DMS114 treated with DMSO at 0.1 percent for 48 hours (cell line): ENCODE results near the gene OR5C1.
"Not testable (repeated sequence)": the region's sequence is repeated elsewhere in the genome, so short reads cannot be mapped to it uniquely, and the experiment has no call there.

Experiments used
- DNase-seq: peaks from one replicate; lab custom pipeline; 2025; ENCODE audit not compliant: unreplicated experiment; lab: John Stamatoyannopoulos, UW

OR5C1 gene

DNA sequence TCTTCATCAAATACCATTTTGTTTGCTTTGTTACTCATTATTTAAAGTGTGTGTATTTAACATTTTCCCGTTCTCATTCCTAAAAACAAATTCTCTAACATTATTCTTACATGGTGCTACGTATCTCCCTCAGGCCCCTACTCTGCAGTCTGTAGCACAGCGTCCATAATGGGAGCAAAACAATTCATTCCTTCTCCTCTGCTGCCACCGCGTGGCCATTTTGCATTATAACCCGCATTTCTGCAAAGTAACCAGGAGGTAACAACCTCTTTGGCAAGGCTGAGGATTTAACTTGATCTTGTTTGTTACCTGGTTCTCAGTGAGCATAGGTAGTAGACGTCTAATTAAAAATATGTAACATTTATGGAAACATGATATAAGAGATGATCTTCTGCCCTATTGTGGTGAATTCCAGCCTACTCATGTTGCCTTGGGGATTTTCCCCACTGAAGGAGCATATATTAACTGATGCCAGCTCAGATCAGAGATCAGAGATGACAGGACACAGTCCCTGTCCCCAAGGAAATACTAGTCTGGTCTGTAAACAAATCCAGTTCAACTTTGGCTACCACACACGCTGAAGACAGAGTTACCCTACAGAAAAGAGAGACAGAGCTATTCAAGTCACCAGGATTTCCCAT lies 21.7 kb downstream of the OR5C1 start:
- DNase-seq = peak; percentile 77

DNA sequence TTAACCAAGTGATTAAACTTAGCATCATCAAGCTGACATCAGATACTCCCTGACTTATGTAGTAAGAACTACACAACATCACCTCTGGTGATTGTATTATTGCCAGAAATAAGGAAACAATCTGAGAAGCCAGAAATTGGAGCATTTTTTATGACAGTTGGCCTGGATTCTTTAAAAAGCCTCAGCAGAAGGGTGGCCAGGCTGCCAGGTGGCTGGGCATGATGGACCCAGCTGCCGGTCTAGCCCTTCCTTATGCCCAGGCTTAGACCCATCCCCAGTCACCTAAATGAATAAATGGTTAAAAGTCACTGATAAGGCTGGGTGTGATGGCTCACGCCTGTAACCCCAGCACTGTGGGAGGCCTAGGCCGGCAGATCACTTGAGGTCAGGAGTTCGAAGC lies 24.0 kb downstream of the OR5C1 start:
- no peak for DNase-seq

DNA sequence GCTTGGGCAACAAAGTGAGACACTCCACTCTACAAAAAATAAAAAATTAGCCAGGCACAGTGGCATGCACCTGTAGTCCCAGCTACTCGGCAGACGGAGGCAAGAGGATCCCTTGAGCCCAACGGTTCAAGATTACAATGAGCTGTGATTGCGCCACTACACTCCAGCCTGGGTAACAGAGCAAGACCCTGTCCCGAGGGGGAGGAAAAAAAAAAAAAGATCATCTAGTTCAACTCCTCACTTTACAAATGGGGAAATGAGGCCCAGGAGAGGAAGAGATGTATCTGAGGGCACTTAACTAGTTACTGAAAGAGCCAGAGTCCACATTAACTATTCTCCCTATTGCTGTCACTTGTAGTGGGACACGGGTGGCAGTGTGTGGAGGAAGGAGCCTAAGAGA lies 25.8 kb downstream of the OR5C1 start:
- no peak for DNase-seq

DNA sequence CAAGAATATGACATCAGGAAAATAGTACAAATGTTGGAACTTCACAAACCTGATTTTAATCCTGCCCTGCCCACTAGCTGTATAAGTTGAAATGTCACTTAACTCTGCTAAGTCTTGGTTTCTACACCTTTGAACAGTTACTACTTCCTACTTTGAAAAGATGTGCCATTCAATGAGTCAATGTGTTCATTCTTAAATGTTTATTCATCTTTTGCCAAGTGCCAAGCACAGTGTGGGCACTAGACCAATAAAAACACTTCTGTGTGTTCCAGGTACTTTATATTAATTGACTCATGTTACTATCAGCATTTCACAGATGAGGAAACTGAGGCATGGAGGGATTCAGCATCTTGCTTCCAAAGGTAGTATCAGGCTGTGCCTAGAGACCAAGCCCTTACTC lies 26.8 kb downstream of the OR5C1 start:
- no peak for DNase-seq

DNA sequence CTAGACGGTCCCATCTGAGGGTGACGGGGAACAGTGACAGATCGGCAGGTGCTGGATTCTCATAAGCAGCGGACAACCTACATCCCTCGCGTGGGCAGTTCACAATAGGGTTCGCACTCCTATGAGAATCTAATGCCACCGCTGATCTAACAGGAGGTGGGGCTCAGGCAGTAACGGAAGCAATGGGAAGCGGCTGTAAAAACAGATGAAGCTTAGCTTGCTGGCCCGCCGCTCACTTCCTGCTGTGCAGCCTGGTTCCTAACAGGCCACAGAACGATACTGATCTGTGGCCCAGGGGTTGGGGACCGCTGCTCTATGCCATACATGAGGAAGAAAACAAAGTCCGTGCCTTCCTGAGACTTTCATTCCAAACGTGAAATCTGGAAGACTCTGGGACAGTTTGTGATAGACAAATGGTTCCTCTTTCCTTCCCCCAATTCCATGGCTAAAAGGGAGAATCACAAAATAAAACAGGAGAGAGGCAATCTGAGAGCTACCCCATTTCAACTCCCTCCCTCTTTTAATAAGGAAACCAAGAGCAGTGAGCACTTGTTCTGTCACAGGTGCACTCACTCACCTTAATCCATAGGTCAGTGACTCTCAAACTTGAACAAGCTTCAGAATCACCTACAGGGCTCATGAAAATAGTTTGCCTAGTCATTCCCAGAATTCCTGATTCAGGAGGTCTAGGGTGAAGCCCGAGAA lies 27.6 kb downstream of the OR5C1 start:
- no peak for DNase-seq

DNA sequence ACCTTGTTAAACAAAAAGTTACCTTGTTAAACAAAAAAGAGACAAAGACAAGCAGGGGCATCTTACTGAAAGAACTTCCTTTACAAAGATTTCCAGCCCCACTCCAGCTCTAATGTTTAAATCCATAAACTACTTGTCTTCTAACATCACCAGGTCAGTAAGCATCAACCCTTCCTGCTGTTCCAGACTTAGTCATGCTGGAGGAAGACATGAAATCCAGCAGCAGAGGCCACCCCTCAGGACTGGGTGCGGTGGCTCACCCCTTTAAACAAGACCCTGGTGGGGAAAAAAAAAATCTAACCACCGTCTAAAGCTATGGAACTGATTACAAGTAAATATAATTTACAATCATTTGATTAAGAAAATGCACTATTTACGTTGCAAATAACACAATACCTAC lies 30.6 kb downstream of the OR5C1 start:
- DNase-seq = no peak

DNA sequence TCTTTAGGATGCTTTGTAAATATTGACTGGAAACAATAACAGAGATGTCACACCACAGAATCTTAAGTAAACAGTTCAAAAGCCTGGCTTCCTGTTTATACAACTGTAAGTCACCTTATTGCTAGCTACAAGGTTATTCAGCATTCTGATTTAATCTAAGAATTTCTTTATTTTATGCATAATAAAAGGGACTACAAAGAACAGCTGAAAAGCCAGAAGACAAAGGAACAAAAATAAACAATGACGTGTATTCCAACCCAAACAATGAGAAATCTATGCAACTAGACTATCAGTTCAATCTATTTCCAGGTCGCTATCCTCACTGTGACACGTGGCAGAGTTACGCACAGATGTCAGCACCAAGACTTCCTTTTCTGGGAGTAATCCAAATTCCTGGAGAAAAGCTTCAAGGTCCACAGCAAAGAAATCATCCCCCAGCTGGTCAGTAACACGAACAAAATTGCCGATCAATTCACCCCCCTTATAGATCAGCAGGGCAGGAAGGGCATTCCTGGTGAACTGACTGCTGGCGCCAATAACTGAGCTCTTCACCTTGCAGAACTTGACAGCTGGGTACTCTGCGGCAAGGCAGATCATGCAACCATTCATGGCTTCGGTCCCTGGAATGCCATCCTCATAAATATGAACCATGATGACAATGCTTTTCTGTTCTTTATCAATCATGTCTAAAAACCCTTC lies 31.2 kb downstream of the OR5C1 start:
- no peak for DNase-seq

DNA sequence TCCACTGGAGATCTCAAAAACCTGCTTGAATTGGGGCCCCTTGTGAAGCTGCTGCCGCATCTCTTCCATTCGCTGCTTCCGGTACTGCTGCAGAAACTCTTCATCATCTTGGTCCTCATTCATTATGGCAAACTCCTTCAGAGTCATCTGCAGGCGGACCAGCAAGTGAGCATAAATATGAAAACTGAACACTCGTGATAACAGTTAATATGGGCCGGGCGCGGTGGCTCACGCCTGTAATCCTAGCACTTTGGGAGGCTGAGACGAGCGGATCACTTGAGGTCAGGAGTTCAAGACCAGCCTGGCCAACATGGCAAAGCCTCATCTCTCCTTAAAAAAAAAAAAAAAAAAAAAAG lies 31.7 kb downstream of the OR5C1 start:
- DNase-seq = no peak

DNA sequence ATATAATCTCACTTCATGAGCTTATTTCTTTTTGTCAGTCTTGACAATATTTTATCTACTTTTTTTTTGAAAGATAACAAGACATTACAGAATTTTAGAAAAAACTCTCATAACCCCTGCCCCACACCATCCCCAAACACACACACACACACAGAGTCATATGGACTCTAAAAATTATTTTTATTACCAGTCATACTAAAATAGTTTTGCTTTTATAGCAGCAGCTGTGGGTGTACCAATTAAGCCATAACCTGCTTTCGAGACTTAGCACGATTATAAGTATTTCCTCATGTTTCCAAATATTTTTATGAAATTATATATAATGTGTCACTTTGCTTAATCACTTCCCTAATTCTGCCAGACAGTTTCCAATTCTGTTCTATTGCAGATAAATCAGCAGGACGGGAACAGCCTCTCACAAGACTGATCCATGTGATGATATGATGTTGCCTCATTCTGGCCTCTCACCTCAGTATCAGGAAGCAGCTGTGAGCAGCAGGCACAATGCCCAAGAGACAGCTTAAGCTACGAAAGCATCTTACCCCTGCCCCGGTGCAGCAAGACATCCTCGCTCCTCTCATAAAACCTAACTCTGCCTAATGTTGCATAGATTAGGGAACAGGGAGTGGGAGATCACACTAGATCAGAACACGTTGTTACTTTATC lies 32.7 kb downstream of the OR5C1 start:
- no peak for DNase-seq

DNA sequence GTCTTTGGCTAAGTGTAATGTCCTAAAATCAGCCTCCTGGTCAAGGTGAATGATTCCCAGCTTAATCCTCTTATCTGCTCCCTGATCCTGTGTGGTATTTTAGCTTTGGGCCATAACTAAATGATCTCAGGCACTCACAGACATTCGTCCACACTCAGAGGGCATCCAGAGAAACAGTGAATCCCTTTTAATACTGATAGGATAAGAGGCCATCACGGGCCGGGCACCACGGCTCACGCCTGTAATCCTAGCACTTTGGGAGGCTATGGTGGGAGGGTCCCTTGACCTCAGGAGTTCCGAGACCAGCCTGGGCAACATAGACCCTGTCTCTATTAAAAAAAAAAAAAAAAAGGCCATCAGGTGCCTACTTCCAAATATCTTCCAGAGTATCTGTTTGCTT lies 33.3 kb downstream of the OR5C1 start:
- DNase-seq = no peak

DNA sequence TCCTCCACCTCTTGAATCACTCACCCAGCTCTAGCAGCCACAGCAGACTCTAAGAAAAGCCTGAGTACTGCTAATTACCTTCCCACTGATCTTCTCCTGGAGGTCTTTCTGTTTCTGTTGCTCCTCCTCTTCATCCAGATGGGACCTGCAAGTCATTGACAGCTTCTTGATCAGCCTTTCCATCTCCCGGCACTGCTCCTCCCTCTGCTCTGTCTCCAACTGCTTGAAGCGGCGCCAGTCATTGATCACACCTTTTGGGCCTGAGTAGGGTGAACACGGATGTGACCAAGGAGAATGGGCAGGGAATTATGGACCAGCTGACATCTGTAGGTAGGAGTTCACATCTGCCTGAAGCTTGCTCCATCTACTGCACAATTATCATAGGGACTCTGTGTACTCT lies 34.2 kb downstream of the OR5C1 start:
- no peak for DNase-seq

DNA sequence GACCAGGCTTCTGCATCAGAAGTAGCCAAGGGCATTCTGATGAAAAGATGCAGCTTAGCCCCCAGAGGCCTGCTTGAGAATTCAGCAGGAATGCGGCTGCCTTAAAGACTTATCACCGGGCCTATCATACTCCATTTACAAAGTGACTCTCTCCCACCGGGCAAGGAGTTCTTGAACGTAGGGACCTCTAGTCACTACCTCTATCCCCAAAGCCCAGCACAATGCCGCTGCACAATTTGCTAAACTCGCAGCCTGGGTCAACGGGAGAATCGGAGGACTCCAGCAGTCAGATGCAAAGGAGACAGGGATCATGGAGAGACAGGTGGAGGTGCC lies 39.0 kb downstream of the OR5C1 start:
- DNase-seq = no peak

DNA sequence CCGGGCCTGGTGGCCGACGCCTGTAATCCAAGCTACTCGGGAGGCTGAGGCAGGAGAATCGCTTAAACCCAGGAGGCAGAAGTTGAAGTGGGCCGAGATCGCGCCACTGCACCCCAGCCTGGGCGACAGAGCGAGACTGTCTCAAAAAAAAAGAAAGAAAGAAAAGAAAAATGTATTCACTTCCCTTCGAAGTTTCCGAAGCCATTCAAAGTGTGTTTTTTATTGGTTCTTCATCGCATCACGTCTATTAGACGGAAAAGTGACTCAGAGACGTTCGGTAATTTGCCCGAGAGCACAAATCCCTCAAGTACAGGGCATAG lies 40.2 kb downstream of the OR5C1 start:
- not testable (repeated sequence) for DNase-seq

DNA sequence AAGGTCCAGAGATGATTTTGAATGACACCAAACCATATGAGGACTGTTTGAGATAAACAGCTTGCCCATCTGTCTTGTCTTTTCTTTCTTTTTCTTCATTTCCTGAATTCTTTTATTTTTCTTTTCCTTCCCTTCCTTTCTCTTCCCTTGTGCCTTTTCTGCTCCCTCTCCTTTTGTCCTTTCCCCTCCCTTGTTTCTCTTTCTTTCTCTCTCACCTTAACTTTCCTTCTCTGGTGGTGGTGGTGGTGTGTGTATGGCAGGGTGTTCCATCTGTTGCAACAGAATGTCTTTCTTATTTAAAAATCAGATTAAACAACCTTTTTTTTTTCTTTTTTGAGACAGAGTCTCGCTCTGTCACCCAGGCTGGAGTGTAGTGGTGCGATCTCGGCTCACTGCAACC lies 43.5 kb downstream of the OR5C1 start:
- no peak for DNase-seq

DNA sequence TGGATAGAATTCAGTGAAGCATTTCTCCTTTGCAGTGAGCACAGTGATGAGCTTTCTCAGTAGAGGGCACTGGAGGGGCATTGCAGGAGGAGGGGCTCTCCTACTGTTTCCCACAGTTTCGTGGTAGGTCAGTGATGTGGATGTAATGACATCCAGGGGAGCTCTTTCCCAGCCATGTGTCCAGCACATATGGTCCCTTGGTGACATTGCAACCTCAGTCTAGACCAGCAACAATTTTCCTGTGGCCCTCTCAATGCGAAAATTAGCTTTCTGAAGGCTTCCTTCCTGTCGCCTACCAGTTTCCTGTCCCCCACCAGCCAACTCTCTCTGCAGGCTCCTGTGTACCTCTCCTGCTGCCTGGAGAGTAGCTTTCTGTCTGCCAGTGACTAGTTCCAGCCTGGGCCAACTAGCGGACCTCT lies 46.6 kb downstream of the OR5C1 start:
- no peak for DNase-seq

DNA sequence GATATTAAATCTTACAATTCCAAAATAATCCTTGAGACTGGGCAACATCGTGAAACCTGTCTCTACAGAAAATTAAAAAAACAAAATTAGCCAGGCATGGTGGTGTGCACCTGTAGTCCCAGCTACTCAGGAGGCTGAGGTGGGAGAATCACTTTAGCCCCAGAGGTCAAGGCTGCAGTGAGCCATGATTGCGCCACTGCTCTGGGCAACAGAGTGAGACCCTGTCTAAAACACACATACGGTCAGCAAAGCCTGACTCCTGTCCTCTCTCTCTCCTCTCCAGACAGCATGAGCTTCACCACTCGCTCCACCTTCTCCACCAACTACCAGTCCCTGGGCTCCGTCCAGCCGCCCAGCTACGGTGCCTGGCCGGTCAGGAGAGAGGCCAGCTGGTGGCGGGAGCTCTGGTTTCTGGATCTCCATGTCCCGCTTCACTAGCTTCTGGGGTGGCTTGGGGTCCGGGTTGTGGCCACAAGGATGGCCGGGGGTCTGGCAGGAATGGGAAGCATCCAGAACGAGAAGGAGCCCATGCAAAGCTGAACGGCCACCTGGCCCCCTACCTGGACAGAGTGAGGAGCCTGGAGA lies 48.6 kb downstream of the OR5C1 start:
- DNase-seq = no peak

DNA sequence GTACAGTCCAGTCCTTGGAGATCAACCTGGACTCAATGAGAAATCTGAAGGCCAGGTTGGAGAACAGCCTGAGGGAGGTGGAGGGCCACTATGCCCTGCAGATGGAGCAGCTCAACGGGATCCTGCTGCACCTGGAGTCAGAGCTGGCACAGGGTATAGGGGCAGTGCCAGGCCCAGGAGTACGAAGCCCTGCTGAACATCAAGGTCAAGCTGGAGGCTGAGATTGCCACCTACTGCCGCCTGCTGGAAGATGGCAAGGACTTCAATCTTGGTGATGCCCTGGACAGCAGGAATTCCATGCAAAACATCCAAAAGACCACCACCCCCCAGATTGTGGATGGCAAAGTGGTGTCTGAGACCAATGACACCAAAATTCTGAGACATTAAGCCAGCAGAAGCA lies 49.7 kb downstream of the OR5C1 start:
- not testable (repeated sequence) for DNase-seq
